GM13976 (cell line): ENCODE results near the gene EXOSC5.

ENCODE experiments used
- DNase-seq: peaks from one replicate; pipeline ENCODE4 v3.0.0; 2012; ENCODE audit warnings: low spot score
- CTCF ChIP-seq: IDR thresholded peaks from 2 replicates; pipeline ENCODE4 v1.5.1; 2012; ENCODE audit warnings: borderline replicate concordance, mild to moderate bottlenecking; ENCODE audit not compliant: insufficient read depth; ENCODE audit errors: extremely low read depth, missing control alignments, control extremely low read depth
- in situ Hi-C: fragments of 300-500 bp; cut with MboI; formaldehyde crosslinking; loops from one replicate; pipeline ENCODE4 v1.12.0; 2022; ENCODE audit warnings: low sequenced_read_pairs, mixed read lengths, inconsistent platforms; ENCODE audit not compliant: unreplicated experiment

Gene EXOSC5

DNA sequence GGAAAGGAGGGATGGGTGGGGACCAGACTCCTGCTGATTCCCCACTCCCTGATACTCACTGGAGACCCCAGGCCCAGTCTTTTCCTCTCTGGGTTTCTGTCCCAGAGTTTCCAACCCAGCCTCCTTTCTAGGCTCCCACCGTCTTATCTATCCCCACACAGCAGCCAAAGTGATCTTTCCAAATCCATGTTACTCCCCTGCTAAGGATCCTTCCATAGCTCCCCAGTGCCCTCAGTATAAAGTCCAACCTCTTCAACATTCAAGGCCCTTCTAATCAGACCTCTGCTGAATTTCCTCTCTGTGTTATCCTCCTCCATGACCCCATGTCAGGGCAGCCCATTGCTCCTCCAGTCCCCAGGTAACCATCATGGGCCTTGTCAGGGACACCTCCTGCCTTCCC, 42.1 kb downstream of the EXOSC5 start:
- in situ Hi-C loops = no loop called here
- TF ChIP-seq CTCF = no peak
- DNase-seq = no peak

GRCh38 chr19:41354343-41354953, 42.7 kb downstream of the EXOSC5 start:
- no peak for TF ChIP-seq CTCF
- DNase-seq = no peak
- in situ Hi-C loops = no loop called here

- in situ Hi-C loops = no loop called here
- DNase-seq = peak; percentile 98
- TF ChIP-seq CTCF = peak; percentile 88
Measured at GRCh38 chr19:41353466-41354342, 43.5 kb downstream of the EXOSC5 start, which contains the start of gene TGFB1. TSS of gene TGFB1 (minus strand) at chr19:41353922. CDS start at chr19:41353044, 878 bp downstream.

DNA sequence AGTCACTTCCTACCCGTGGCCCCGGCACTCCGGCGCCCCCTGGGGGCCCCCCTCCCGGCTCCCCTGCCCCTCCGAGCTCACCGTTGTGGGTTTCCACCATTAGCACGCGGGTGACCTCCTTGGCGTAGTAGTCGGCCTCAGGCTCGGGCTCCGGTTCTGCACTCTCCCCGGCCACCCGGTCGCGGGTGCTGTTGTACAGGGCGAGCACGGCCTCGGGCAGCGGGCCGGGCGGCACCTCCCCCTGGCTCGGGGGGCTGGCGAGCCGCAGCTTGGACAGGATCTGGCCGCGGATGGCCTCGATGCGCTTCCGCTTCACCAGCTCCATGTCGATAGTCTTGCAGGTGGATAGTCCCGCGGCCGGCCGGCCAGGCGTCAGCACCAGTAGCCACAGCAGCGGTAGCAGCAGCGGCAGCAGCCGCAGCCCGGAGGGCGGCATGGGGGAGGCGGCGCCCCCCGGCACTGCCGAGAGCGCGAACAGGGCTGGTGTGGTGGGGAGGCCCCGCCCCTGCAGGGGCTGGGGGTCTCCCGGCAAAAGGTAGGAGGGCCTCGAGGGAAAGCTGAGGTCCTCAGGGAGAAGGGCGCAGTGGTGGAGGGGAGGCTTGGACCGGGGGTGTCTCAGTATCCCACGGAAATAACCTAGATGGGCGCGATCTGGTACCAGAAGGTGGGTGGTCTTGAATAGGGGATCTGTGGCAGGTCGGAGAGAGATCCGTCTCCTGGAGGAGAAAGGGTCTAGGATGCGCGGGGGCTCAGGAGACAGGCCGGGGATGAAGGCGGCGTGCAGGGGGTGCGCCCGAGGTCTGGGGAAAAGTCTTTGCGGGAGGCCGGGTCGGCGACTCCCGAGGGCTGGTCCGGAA, 44.3 kb downstream of the EXOSC5 start:
- in situ Hi-C loops = no loop called here
- TF ChIP-seq CTCF = peak; percentile 64
- DNase-seq = peak; percentile 85

- no peak for DNase-seq
- in situ Hi-C loops = no loop called here
- no peak for TF ChIP-seq CTCF
Measured at GRCh38 chr19:41352279-41352608, 44.9 kb downstream of the EXOSC5 start.
